ENCODE measurements around the gene MYO1A.
"Not testable (repeated sequence)": the region's sequence is repeated elsewhere in the genome, so short reads cannot be mapped to it uniquely, and the experiment has no call there.

The MYO1A gene

GRCh38 chr12:56983386-56983785 lies 66.5 kb downstream of the MYO1A start:
- TF ChIP-seq CTCF (IDR thresholded peaks at IDR 0.05): no peak
- intact Hi-C loops (cut with DNase I; ENCODE audit: low total_unique reads): no loop called here
- Histone ChIP-seq H3K9me3 (no peaks in the 10 kb centered on the region), H3K4me1 (peaks cover 0 to 7% (median 5%) of the 10 kb centered on the region in 4 donors), H3K27me3 (no peaks in the 10 kb centered on the region), H3K36me3 (no peaks in the 10 kb centered on the region), H3K27ac (no peak overlapping the region), H3K4me3 (no peak overlapping the region)
- DNase-seq: no peak

- H3K4me1 ChIP-seq; H3K27ac ChIP-seq; H3K27me3 ChIP-seq; H3K4me3 ChIP-seq; intact Hi-C loops (cut with DNase I; ENCODE audit: low total_unique reads); DNase-seq; H3K9me3 ChIP-seq; H3K36me3 ChIP-seq: not testable (repeated sequence)
These were observed 67.2 kb downstream of the MYO1A start for GRCh38 chr12:56982578-56983236.

GRCh38 chr12:56980941-56981530 lies 68.9 kb downstream of the MYO1A start:
- no peak for TF ChIP-seq CTCF (IDR thresholded peaks at IDR 0.05)
- no peaks in the 10 kb centered on the region for H3K27me3 ChIP-seq
- H3K4me3 ChIP-seq: no peak overlapping the region
- DNase-seq: no peak
- no peaks in the 10 kb centered on the region for H3K4me1 ChIP-seq
- H3K36me3 ChIP-seq: no peaks in the 10 kb centered on the region
- H3K9me3 ChIP-seq: no peaks in the 10 kb centered on the region
- intact Hi-C loops (cut with DNase I; ENCODE audit: low total_unique reads): no loop called here
- H3K27ac ChIP-seq: no peak overlapping the region

- Histone ChIP-seq H3K36me3 (no peaks in the 10 kb centered on the region), H3K4me3 (no peak overlapping the region), H3K27me3 (no peaks in the 10 kb centered on the region), H3K4me1 (no peaks in the 10 kb centered on the region), H3K9me3 (no peaks in the 10 kb centered on the region), H3K27ac (no peak overlapping the region)
- DNase-seq: no peak
- TF ChIP-seq CTCF (IDR thresholded peaks at IDR 0.05): no peak
- intact Hi-C loops (cut with DNase I; ENCODE audit: low total_unique reads): no loop called here
These were observed 69.7 kb downstream of the MYO1A start for GRCh38 chr12:56980268-56980667.

GRCh38 chr12:56979628-56980027 lies 70.3 kb downstream of the MYO1A start:
- Histone ChIP-seq H3K27me3 (no peaks in the 10 kb centered on the region), H3K4me1 (no peaks in the 10 kb centered on the region), H3K4me3 (no peak overlapping the region), H3K36me3 (no peaks in the 10 kb centered on the region), H3K27ac (no peak overlapping the region), H3K9me3 (no peaks in the 10 kb centered on the region)
- DNase-seq: no peak
- intact Hi-C loops (cut with DNase I; ENCODE audit: low total_unique reads): no loop called here
- no peak for TF ChIP-seq CTCF (IDR thresholded peaks at IDR 0.05)

Measured in tibial artery (tissue), 4 donors.